ENCODE measurements around the gene INSL3.

DNA sequence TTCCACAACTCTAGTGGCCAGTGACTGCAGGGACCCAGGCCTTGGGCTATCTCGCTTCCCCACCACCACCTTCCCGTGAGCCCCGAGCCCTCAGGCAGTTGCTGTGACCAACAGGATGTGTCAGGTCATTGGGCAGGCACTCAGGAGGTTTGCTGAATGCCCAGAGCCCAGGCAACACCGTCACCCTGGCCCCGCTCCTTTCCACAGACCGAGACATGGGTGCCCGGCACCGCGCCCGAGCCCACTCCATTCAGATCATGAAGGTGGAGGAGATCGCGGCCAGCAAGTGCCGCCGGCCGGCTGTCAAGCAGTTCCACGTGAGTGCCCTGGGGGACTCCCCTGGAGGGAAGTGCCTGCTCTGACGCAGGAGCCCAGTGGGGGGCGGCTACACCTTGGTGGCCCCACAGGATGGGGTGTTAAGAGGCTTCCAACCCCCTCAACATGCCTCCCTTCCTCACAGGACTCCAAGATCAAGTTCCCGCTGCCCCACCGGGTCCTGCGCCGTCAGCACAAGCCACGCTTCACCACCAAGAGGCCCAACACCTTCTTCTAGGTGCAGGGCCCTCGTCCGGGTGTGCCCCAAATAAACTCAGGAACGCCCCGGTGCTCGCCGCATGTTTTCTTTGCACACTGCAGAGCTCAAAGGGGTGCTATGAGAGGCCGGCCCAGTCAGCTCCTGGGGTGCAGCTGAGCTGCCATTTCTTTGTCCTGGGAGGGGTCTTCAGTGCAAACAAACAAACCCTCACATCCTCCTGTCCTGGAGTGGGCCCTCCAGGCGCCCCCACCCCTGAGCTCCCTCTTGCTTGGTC is 41.6 kb upstream of the INSL3 start:
- no peak for TF ChIP-seq CTCF (IDR thresholded peaks at IDR 0.05)
- TF ChIP-seq EZH2 (IDR thresholded peaks at IDR 0.05; ENCODE audit: borderline replicate concordance, insufficient read depth, low read depth, low read length, poor library complexity, severe bottlenecking) = no peak
